ENCODE data around the gene FHIP1B.

The FHIP1B gene

DNA sequence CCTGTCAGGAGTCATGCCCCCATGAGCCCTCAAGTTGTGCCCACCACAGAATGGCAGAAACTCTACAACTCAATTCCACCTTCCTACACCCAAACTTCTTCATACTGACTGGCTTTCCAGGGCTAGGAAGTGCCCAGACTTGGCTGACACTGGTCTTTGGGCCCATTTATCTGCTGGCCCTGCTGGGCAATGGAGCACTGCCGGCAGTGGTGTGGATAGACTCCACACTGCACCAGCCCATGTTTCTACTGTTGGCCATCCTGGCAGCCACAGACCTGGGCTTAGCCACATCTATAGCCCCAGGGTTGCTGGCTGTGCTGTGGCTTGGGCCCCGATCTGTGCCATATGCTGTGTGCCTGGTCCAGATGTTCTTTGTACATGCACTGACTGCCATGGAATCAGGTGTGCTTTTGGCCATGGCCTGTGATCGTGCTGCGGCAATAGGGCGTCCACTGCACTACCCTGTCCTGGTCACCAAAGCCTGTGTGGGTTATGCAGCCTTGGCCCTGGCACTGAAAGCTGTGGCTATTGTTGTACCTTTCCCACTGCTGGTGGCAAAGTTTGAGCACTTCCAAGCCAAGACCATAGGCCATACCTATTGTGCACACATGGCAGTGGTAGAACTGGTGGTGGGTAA lies 35.1 kb downstream of the FHIP1B start, which contains the start of gene OR52W1:
OR52W1 (plus strand) TSS at position 51 of the 637 bp plus-strand sequence; CDS start at position 51, 0 bp downstream.
- DNase-seq = no peak

DNA sequence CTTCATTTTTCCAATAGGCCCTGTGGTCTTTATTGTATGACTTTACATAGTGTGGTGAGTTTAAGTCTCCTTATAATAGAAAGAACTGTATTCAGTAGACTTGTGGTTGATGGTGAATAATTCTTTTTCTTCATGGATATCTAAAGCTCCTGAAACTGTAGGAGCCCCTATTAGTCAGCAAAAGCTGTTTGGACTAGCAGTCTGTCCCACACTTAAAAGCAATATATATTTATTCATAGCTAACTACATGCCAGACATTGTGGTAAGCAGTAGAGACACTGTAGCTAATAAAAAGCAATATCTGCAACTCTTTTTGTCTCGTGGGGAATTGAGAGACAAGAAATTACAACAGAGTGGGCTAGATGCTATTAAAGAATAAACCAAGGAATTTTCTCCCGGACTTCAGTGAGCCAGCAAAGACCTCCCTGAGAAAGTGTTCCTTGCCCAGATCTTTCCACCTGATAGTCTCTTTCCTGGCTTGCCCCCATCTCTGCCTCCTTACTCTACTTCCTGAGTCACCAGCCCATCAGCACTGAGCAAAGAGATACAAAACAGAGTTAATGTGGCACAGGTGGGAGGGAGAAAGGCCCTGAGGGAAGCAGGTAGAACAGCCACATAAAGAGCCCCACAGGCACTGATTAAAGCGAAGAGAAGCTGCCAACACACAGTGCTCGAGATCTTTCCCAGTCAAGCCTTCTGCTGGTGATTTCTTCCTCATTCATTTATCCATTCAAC lies 36.8 kb downstream of the FHIP1B start:
- DNase-seq = no peak

DNA sequence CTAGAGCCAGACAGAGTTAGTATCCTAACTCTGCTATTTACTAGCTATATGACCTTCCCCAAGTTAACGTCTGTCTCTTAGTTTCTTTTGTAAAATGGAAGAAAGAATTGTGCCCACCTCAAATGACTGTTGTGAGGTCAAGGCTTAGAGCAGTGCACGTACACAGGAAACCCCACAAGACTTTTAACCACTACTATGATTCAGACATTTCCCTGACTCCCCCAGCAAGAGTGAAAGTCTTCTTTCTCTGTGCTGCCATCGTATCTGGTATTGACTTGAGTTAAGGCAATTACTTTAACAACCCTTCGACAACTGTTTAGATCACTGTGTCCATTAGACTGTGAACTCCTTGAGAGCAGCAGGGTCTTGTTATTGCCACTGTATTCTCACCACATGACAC lies 38.0 kb downstream of the FHIP1B start:
- DNase-seq = no peak

DNA sequence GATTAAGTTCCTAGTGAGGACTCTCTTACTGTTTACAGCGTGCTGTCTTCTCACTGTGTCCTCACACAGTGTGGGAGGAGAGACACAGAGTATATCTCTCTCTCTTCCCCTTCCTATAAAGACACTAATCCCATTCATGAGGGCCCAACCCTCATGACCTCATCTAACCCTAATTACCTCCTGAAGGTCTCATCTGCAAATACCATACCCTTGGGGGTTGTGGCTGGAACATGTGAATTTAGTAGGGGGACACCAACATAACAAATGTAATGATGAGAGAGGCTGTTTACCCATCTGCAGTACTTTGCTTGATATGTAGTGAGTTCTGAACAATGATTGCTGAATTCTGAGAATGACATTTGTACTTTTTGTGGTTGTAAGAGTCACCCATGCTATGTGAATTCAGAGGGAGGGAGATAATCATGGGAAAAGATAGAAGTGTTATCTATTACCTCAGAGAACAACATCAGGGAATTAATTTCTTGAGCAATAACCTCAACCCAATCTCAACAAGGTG lies 40.3 kb downstream of the FHIP1B start:
- no peak for DNase-seq

DNA sequence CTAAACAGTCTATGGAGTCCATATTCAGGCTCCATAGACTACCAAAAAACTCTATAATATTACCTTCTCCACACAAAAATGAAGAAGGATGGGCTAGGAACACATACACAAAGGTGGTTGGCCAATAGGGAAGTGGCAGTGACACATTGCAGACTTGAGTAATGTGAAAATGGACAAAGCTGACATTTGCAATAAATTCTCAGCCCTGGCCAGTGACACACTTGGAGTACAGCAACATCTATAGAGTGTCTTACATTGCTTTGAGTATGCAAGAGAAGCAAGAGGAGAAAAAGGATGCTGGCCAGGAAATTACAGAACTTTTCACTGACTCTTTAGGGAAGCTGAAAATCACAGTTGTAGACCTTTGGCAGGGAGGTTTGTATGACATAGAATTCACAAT lies 42.7 kb downstream of the FHIP1B start:
- DNase-seq = no peak

DNA sequence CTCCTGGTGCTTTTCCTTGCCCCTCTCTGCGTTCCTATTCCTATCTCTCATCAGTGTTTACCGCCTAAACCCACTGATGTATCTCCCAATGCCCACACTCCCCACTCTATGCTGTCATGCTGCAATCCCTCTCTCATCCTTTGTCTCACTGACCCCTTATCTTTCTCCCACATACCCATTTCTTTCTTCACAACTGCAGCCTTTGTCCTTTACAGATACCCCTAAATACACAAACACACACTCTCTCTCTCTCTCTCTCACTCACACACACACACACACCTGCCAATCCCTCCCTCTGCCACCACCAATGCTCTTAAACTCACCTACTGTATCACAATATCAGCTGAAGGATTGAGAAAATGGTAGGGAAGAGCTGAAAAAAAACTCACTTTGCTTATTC lies 59.0 kb downstream of the FHIP1B start:
- no peak for DNase-seq

DNA sequence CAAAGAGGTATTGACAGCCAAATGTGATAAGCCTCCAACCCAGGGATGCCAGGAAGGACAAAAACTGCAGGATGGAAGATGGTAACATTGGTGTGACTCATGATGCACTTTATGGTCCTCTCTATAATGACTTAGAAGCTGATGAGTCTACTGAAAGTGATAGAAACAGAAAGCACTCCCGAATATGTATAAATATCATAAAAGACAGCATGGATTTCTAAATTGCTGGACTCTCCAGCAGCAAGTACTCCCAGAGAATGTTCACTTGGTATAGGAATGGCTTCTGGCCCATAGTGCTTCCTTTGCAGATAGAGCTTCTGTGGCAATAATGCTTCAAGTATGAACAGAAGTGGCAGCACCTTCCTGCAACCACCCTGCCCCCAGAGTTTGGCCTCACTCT lies 64.2 kb downstream of the FHIP1B start, which contains the start of gene OR52B2:
OR52B2 (minus strand) TSS at position 101 of the 400 bp plus-strand sequence; CDS start at position 101, 0 bp downstream.
- no peak for DNase-seq

All from NCI-H774 (cell line).